ENCODE data around the gene CHRD.
"Not testable (repeated sequence)": the region's sequence is repeated elsewhere in the genome, so short reads cannot be mapped to it uniquely, and the experiment has no call there.

Gene CHRD

GRCh38 chr3:184428561-184429175 is 48.8 kb downstream of the CHRD start:
- DNase-seq = no peak

- DNase-seq = no peak
Observed at GRCh38 chr3:184429786-184430185, 49.9 kb downstream of the CHRD start.

GRCh38 chr3:184430940-184431339 is 51.1 kb downstream of the CHRD start:
- DNase-seq = no peak

GRCh38 chr3:184433178-184433577 is 53.3 kb downstream of the CHRD start:
- not testable (repeated sequence) for DNase-seq

GRCh38 chr3:184439096-184439495 is 59.2 kb downstream of the CHRD start:
- no peak for DNase-seq
